Heart right ventricle (tissue), 16 donors: ENCODE measurements around the gene MFNG. TPM values are rescaled to one million over a fixed set of nuclear protein-coding genes. Genes with fewer than 3 reads are reported as not detected.

Source experiments
- ATAC-seq, 8 donors: fragments of 200-7000 bp; cut with Tn5 transposase; one replicate each; pipeline ENCODE4 v1.9.1; 2020; ENCODE audit warnings: mild to moderate bottlenecking in 8 of 8, moderate library complexity in 8 of 8, moderate number of reproducible peaks in 1 of 8
- DNase-seq, 2 donors: peaks; one replicate each; pipeline ENCODE4 v3.0.0-alpha.2; 2020
- H3K27ac ChIP-seq, 10 donors: fragments of 200-600 bp; sonication (generic) in 2 of 10; one replicate each; pipeline versions ENCODE4 v1.5.0 to v1.8.0; 2020 to 2022; ENCODE audit warnings: mild to moderate bottlenecking in 3 of 10
- H3K27me3 ChIP-seq, 7 donors: fragments of 200-600 bp; one replicate each; pipeline ENCODE4 v1.8.0; 2021 to 2022; ENCODE audit warnings: mild to moderate bottlenecking in 2 of 7
- H3K36me3 ChIP-seq, 9 donors: fragments of 200-600 bp; sonication (generic) in 1 of 9; one replicate each; pipeline versions ENCODE4 v1.5.0 to v1.8.0; 2020 to 2022; ENCODE audit warnings: mild to moderate bottlenecking in 2 of 9
- H3K4me1 ChIP-seq, 9 donors: fragments of 200-600 bp; sonication (generic) in 1 of 9; one replicate each; pipeline versions ENCODE4 v1.5.0 to v1.8.0; 2020 to 2022; ENCODE audit warnings: mild to moderate bottlenecking in 4 of 9
- H3K4me3 ChIP-seq, 10 donors: fragments of 200-600 bp; sonication (generic) in 2 of 10; one replicate each; pipeline versions ENCODE4 v1.5.0 to v1.8.0; 2020 to 2022; ENCODE audit warnings: mild to moderate bottlenecking in 7 of 10, moderate library complexity in 2 of 10
- H3K9me3 ChIP-seq, 11 donors: fragments of 200-600 bp in 10 of 11; sonication (generic) in 2 of 11; one replicate each; pipeline versions ENCODE4 v1.5.0 to v1.8.0; 2013 to 2022; ENCODE audit warnings: mild to moderate bottlenecking in 2 of 11, control low read depth in 1 of 11, moderate library complexity in 1 of 11
- CTCF ChIP-seq, 9 donors: fragments of 200-600 bp; sonication (generic) in 2 of 9; IDR thresholded peaks; one replicate each; pipeline versions ENCODE4 v1.5.0 to v1.8.0; 2021 to 2022; ENCODE audit warnings: antibody characterized with exemption in 9 of 9, mild to moderate bottlenecking in 5 of 9, moderate library complexity in 1 of 9
- WGBS, 2 donors: extraction: QIAGEN DNeasy Blood & Tissue Kit; methylation state at CpG; one replicate each; pipeline ENCODE4 v1.1.7; 2013; ENCODE audit warnings: inconsistent platforms in 1 of 2; 5-methylcytosine and 5-hydroxymethylcytosine counted together
- intact Hi-C, 10 donors: fragments of 100-400 bp; cut with DNase I; formaldehyde crosslinking; loops; one replicate each; pipeline versions ENCODE4 v1.11.1 to v1.14.2; 2022
- polyA plus RNA-seq, 2 donors: library from polyadenylated mRNA; stranded (reverse); fragments of 200-250 nt; gene quantifications; one replicate each; pipeline ENCODE4 v1.2.3, GENCODE V29; 2013
- total RNA-seq, 10 donors: library from RNA; stranded (reverse); fragmentation: NEBNext Ultra II Directional in 3 of 10; extraction: Animal tissue kit (Norgen Biotek cat#: 25700) in 3 of 10; gene quantifications; one replicate each; pipeline versions ENCODE4 v1.2.1 to v1.2.4, GENCODE V29; 2021 to 2023
- donor health status: Arrhythmogenic right ventricular cardiomyopathy.
- donor health status: ischemic (EF 13 %, LVEDD 7.1; RV severe dilation, severe dysfunction).
- donor health status: healthy with polysubstance abuse.
- donor health status: DM: no; HTN: yes; CAD: no.
- donor health status: DM: no; HTN: no; CAD: no.
- donor health status: ischemic (EF 25% LVEDD 6.9; RV normal size, moderate dysfunction).
- donor health status: ischemic (EF 25% LVEDD 5.7; RV mildly dilated, moderate dysfunction).
- donor health status: healthy.
- donor health status: DM: yes; HTN: yes; CAD: no.
- donor health status: Ischemic cardiomyopathy.
- donor health status: ischemic (EF 35%, LVEDD 5.7; RV mildly dilated, moderate dysfunction).
- donor health status: nonischemic (EF 11% LVEDD 7.7; RV severe dilation, severe dysfunction).
- donor health status: DM: yes; HTN: yes; CAD: no.
- donor health status: PGD.
- donor health status: ischemic (EF 29% LVEDD 5.4; RV normal size, mild dysfunction).
- donor health status: nonischemic (EF 23%, LVEDD 6.1; RV moderate dilation, normal function).

Gene MFNG
- total and polyA plus RNA-seq, 12 donors, result 5.1 to 19.4 (median 8.8) TPM

- ATAC-seq (peak in 1 of 8 donors; percentile 60), DNase-seq (no peak)
- TF ChIP-seq CTCF (IDR thresholded peaks at IDR 0.05), result no peak
- Histone ChIP-seq H3K4me3 (no peak overlapping the region), H3K9me3 (no peaks in the 10 kb centered on the region), H3K36me3 (peaks cover 0 to 21% (median 0%) of the 10 kb centered on the region in 9 donors), H3K27me3 (peaks cover 0 to 42% (median 15%) of the 10 kb centered on the region in 7 donors), H3K27ac (no peak overlapping the region), H3K4me1 (peaks cover 0 to 7% (median 0%) of the 10 kb centered on the region in 9 donors)
- 37 to 43% methylated on average over 4 of the region's 4 CpGs for WGBS, 2 donors
- intact Hi-C loops, result loop anchor here in 1 of 10 donors (10.0 kb wide), 1 partner anchor 399 kb away; no protein-coding TSS in a partner anchor
Observed at GRCh38 chr22:37464181-37464580, 22.0 kb downstream of the MFNG start.

- peak in 6 of 8 donors; percentile 25 to 60 (median 46) for ATAC-seq
- H3K9me3 ChIP-seq, result no peaks in the 10 kb centered on the region
- H3K27ac ChIP-seq, result no peak overlapping the region
- intact Hi-C loops, result loop anchor here in 1 of 10 donors (10.0 kb wide), 1 partner anchor 398 kb away; no protein-coding TSS in a partner anchor
- peaks cover 0 to 7% (median 0%) of the 10 kb centered on the region in 9 donors for H3K4me1 ChIP-seq
- peaks cover 0 to 23% (median 0%) of the 10 kb centered on the region in 9 donors for H3K36me3 ChIP-seq
- 3 to 6% methylated on average over 5 of the region's 5 CpGs for WGBS, 2 donors
- DNase-seq, result no peak
- H3K27me3 ChIP-seq, result peaks cover under 1 to 48% (median 17%) of the 10 kb centered on the region in 7 donors
- H3K4me3 ChIP-seq, result no peak overlapping the region
- no peak for TF ChIP-seq CTCF (IDR thresholded peaks at IDR 0.05)
Observed at GRCh38 chr22:37462983-37463382, 23.2 kb downstream of the MFNG start.

- TF ChIP-seq CTCF (IDR thresholded peaks at IDR 0.05), result no peak
- Histone ChIP-seq H3K4me1 (peaks cover 0 to 7% (median 0%) of the 10 kb centered on the region in 9 donors), H3K27ac (no peak overlapping the region), H3K36me3 (peaks cover 0 to 20% (median 0%) of the 10 kb centered on the region in 9 donors), H3K4me3 (no peak overlapping the region), H3K9me3 (no peaks in the 10 kb centered on the region), H3K27me3 (peaks cover 5 to 47% (median 17%) of the 10 kb centered on the region in 7 donors)
- DNase-seq, result no peak
- intact Hi-C loops, result loop anchor here in 1 of 10 donors (10.0 kb wide), 1 partner anchor 398 kb away; no protein-coding TSS in a partner anchor
- WGBS, 2 donors, result 50 to 57% methylated on average over 5 of the region's 5 CpGs
- ATAC-seq, result no peak
Observed at GRCh38 chr22:37462436-37462835, 23.7 kb downstream of the MFNG start.

GRCh38 chr22:37461961-37462360, 24.2 kb downstream of the MFNG start:
- no peak overlapping the region for H3K4me3 ChIP-seq
- TF ChIP-seq CTCF (IDR thresholded peaks at IDR 0.05), result no peak
- intact Hi-C loops, result loop anchor here in 2 of 10 donors (2.0 to 10.0 kb wide), 2 partner anchors 145 to 397 kb away; no protein-coding TSS in a partner anchor
- peaks cover 0 to 16% (median 0%) of the 10 kb centered on the region in 9 donors for H3K36me3 ChIP-seq
- H3K27me3 ChIP-seq, result peaks cover 5 to 47% (median 17%) of the 10 kb centered on the region in 7 donors
- WGBS, 2 donors, result 45 to 52% methylated on average over 6 of the region's 6 CpGs
- H3K9me3 ChIP-seq, result no peaks in the 10 kb centered on the region
- DNase-seq, result no peak
- H3K4me1 ChIP-seq, result peaks cover 0 to 7% (median 0%) of the 10 kb centered on the region in 9 donors
- H3K27ac ChIP-seq, result no peak overlapping the region
- ATAC-seq, result no peak
